HG03571 (cell line): Measurements from ENCODE around the gene MPP2.
"Not testable (repeated sequence)": the region's sequence is repeated elsewhere in the genome, so short reads cannot be mapped to it uniquely, and the experiment has no call there.

Source experiments
- ATAC-seq: cut with Tn5 transposase; IDR thresholded peaks from one replicate; pipeline ENCODE4 v1.9.1; 2021; ENCODE audit not compliant: unreplicated experiment

Gene MPP2

GRCh38 chr17:43852571-43852970, 54.8 kb downstream of the MPP2 start:
- no peak for ATAC-seq

- no peak for ATAC-seq
These were observed 58.2 kb downstream of the MPP2 start for GRCh38 chr17:43849116-43849515.

GRCh38 chr17:43848601-43849000, 58.7 kb downstream of the MPP2 start:
- no peak for ATAC-seq

- ATAC-seq: no peak
These were observed 60.4 kb downstream of the MPP2 start, which contains the start of gene CD300LG for GRCh38 chr17:43846963-43847371. Gene CD300LG (plus strand): TSS chr17:43847176. CDS start chr17:43847217, 41 bp downstream.

- ATAC-seq: no peak
These were observed 61.1 kb downstream of the MPP2 start for GRCh38 chr17:43846221-43846712.

- no peak for ATAC-seq
These were observed 61.6 kb downstream of the MPP2 start for GRCh38 chr17:43845766-43846165.

GRCh38 chr17:43844241-43844640, 63.1 kb downstream of the MPP2 start:
- ATAC-seq: no peak

GRCh38 chr17:43842975-43843325, 64.4 kb downstream of the MPP2 start:
- ATAC-seq: no peak

- ATAC-seq: not testable (repeated sequence)
These were observed 65.0 kb downstream of the MPP2 start for GRCh38 chr17:43842091-43842974.

- ATAC-seq: no peak
These were observed 66.1 kb downstream of the MPP2 start for GRCh38 chr17:43841282-43841681.

- ATAC-seq: no peak
These were observed 66.5 kb downstream of the MPP2 start for GRCh38 chr17:43840814-43841213.

- no peak for ATAC-seq
These were observed 67.6 kb downstream of the MPP2 start for GRCh38 chr17:43839670-43840108.

- no peak for ATAC-seq
These were observed 73.2 kb downstream of the MPP2 start for GRCh38 chr17:43834106-43834505.

- no peak for ATAC-seq
These were observed 74.1 kb downstream of the MPP2 start, which contains the start of gene MPP3 for GRCh38 chr17:43832976-43833829. Gene MPP3 (minus strand): TSS chr17:43833146. CDS start chr17:43831906, 1,240 bp downstream.

GRCh38 chr17:43832168-43832975, 75.0 kb downstream of the MPP2 start:
- no peak for ATAC-seq

GRCh38 chr17:43831633-43832032, 75.7 kb downstream of the MPP2 start:
- ATAC-seq: no peak

GRCh38 chr17:43830510-43831140, 76.7 kb downstream of the MPP2 start:
- ATAC-seq: no peak

- no peak for ATAC-seq
These were observed 77.6 kb downstream of the MPP2 start for GRCh38 chr17:43829738-43830137.

- ATAC-seq: no peak
These were observed 79.7 kb downstream of the MPP2 start for GRCh38 chr17:43827596-43827995.

- ATAC-seq: no peak
These were observed 81.1 kb downstream of the MPP2 start for GRCh38 chr17:43826206-43826605.
